ENCODE results near the gene PPP1R9A. TPM values are rescaled to one million over a fixed set of nuclear protein-coding genes. Genes with fewer than 3 reads are reported as not detected.
"Not testable (repeated sequence)": the region's sequence is repeated elsewhere in the genome, so short reads cannot be mapped to it uniquely, and the experiment has no call there.

PPP1R9A gene
- total RNA-seq, 1 donor from 2014 or later, result 30.5 TPM

DNA sequence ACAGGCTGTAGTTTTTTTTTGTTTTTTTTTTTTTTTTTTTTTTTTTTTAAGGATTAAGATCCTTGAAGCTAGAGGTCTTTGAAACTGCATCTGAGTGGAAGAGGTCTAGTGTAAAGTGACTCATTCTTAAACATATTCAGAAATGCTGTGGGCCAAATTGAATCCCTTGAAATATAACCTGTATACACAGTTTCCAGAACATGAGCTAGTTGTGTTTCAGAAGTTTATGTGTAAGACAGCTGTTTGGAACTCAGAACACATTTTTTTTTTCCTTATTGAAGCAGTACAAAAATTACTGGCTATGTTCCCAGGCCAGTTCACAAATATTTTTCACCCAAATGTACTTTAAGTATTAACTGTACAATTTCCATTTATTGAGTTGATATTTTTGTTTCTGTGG, 67.9 kb downstream of the PPP1R9A start:
- DNase-seq (ENCODE audit: low spot score), result no peak

DNA sequence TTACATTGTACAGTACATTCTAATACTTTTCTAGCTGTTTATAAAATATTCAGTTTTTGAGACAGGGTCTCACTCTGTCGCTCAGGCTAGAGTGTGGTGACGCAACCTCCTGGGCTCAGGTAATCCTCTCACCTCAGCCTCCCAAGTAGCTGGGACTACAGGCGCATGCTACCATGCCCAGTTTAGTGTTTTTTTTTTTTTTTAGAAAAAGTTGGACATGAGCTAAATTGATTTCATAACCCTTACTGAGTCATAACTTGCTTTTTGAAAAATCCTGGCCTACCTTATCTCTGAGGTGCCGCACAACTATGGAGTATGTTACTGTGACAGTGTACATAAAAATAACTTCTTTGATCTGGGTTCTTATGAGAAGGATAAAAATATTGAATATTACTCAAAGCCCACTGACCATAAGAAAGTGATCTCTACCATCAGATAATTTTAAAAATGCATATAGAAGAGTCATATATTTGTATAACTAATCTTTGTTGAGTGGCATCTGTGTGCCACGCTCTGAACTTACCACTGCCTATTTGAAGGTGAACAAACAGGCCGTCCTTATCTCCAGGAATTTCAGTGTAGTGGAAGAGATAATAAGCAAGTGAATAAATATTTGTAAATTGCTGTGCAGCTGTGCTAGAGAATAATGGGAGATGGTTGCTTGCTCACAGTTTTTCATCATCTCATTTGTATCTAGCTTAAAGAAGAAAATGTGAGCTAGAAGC, 73.2 kb downstream of the PPP1R9A start:
- DNase-seq (ENCODE audit: low spot score), result no peak

DNA sequence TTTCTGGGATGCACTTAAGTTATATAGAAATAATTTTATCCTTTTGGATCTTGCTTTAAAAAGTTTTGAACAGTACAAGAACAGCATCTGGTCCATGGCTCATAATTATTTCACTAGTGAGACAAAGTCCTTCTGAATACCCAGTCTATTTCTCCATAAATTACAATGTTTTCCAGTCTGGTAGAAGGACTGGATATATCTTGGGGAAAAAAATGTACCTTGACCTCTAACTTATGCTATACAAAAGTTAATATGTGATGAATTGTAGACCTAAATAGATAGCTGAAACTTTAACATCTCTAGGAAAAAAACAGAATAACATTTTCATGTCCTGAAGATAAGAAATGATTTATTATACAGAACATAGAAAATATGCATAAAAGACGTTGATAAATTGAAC, 88.5 kb downstream of the PPP1R9A start:
- DNase-seq (ENCODE audit: low spot score), result no peak

DNA sequence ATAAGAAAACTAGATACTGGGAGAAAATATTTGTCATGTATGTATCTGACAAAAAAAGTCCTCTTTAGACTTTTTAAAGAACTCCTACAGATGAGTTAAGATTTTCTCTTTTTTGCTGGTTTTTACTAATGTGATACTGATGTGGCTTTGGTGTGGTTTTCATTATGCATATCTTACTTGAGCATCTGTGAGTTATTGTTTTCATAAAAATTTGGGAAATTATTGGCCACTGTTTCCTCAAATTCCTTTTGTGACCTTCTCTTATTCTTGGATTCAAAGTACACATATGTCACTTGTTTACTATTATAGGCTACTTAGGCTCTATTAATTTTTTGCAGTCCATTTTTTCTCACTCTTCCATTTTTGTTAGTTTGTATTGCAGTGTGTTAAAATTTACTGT, 89.0 kb downstream of the PPP1R9A start:
- no peak for DNase-seq (ENCODE audit: low spot score)

DNA sequence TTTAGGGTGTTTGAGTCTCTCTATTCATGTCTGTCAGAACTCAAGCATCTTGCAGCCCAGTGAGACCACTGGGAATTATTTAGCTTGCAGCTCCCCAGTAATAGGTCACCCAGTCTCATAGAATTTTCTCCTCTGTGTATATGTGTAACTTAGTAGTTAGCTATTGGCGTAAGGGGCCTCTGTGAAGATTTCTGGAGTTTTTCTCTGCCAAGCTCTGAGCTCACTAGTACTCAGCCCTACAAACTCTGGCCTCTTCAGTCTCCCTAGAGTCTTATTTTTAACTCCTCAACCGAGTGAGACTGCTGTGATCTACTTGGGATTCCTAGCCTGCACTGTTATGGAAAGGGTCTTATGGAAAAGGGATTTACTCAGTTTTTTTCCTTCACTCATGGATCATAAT, 90.2 kb downstream of the PPP1R9A start:
- DNase-seq (ENCODE audit: low spot score), result no peak

DNA sequence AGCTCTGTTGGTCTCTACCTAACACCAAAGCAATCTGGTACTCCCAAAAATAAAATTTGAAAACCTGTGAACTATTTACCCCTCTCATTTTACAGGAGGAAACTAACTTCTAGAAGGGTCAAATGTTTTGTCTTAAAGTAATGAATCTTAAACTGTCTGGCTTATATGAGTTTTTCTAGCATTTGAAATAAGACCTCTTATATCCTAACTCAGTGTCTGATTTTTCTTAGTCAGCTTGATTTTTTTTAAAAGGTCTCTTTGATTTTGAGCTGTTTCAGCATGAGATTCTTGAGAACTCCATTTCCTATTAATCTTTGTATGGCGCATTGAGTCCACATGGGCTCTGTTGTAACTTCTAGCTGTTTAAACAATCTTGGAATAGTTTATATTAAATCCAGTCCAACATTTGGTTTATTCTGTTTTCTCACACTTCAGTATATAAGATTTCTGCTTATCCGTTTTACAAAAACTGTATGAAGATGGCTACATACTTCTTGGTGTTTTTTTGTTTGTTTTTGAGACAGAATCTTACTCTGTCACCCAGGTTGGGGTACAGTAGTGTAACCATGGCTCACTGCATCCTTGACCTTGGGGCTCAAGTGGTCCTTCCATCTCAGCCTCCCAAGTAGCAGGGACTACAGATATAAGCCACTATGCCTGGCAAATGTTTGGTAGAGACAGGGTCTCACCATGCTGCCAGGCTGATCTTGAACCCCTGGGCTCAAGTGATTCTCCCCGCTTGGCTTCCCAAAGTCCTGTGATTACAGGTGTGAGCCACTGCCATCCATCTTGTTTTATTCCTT, 91.1 kb downstream of the PPP1R9A start:
- DNase-seq (ENCODE audit: low spot score), result no peak

DNA sequence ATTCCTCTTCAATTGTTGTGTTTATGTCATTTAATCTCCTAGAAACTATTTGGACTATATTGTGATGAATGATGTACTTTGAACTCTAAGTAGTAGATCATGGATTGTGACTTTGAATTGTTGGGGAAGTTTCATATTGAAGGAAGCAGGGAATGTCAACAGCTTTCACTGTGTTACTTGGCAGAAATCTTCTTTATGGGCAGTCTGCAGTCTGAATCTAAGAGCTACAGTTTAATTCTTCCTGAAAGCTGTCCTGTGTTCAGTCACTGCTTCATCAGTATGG, 91.6 kb downstream of the PPP1R9A start:
- no peak for DNase-seq (ENCODE audit: low spot score)

GRCh38 chr7:94999601-95000000, 92.2 kb downstream of the PPP1R9A start:
- not testable (repeated sequence) for DNase-seq (ENCODE audit: low spot score)

DNA sequence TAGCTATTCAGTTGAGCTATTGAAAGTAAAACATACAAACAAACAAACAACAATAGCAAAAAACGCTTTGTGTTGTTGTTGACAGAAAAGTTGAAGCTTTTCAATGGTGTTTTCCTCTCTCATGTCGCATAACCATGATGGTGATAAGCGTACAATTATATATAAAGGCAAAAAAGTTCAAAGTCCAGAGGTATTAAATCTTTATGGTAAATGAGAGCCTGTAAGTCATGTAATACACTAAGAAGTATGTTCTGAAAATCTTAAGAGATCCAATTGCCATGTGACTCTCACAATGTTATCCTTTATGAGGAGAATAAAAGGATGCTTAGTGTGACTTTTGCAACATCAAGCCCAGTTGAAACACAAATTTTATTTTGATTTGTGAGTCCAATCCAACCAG, 93.9 kb downstream of the PPP1R9A start:
- DNase-seq (ENCODE audit: low spot score), result no peak

DNA sequence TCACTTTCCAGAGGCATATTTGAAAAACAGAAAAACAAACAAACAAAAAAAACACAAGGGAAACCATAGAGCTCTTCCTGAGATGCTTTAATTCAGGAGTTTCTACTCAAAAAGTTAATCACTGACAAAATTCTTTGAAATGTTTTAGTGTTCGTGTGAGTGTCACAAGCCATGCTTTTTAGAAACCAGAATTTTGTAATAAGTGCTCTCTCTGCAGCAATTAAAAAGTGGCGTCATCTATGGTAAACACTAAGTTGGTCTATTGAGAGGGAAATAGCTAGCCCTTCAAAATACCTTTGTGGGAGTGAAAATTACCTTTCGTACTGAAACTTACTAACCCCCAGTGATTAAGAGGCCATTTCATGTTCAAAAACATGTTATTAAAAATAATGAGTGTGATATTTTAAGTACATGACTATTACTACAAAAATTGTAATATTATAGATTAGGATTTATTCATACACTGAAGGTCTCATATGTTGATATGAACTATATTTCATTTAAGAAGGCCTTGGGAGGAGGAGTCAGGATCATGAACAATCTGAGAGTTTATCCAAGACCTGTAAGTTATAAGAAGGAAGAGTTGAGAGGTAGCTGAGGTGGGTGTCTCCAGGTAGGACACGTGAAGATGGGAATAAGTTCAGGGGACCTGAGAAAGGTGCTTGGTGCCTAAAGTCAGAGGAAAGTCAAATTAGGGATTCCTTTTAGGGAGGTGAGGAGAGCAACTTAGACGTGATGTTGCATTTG, 94.6 kb downstream of the PPP1R9A start:
- no peak for DNase-seq (ENCODE audit: low spot score)

- no peak for DNase-seq (ENCODE audit: low spot score)
These were observed 95.4 kb downstream of the PPP1R9A start for GRCh38 chr7:95002775-95003174.

DNA sequence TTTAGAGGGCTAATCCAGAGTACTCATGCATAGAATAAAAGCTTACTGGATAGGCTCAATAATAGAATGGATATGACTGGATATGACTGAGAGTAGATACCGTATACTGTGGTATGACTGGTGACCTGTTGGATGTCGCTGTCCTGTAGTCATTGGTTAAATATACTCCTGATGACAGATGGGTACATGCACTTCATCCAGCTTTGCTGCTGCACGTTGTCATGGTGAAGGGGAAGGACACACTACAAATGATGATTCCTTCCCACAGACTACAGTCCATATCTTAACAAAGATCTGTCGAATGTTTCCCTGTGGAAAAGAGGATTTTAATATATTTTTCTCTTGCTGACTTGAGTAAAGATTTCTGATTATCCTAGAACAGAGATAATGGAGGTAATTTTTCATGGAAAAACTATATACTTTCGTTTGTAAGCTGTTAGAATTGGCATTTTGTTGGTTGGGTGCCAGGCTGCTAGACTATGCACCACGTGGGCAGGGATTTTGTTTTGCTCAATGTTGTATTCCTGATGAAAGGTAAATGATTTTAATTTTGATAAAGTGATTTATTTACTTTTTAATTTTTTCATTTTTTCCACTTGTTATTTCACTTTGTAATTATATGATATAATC, 97.3 kb downstream of the PPP1R9A start:
- no peak for DNase-seq (ENCODE audit: low spot score)

DNA sequence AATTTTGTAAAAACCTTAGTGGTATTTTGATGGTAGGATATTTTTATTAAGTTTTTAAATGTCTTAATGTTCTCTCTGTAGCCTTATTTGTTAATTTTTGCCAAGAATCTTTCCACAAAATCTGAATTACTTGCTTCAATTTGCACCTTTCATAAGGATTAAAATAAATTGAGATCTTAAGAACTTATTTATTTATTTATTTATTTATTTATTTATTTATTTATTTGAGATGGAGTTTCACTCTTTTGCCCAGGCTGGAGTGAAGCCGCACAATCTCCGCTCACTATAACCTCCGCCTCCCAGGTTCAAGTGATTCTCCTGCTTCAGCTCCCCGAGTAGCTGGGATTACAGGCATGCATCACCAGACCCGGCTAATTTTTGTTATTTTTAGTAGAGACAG, 98.6 kb downstream of the PPP1R9A start:
- no peak for DNase-seq (ENCODE audit: low spot score)

GRCh38 chr7:95008773-95009172, 101.4 kb downstream of the PPP1R9A start:
- DNase-seq (ENCODE audit: low spot score), result not testable (repeated sequence)

GRCh38 chr7:95011146-95011928, 103.9 kb downstream of the PPP1R9A start:
- no peak for DNase-seq (ENCODE audit: low spot score)

- DNase-seq (ENCODE audit: low spot score), result no peak
These were observed 104.6 kb downstream of the PPP1R9A start for GRCh38 chr7:95011995-95012394.

GRCh38 chr7:95018021-95018420, 110.6 kb downstream of the PPP1R9A start:
- no peak for DNase-seq (ENCODE audit: low spot score)

DNA sequence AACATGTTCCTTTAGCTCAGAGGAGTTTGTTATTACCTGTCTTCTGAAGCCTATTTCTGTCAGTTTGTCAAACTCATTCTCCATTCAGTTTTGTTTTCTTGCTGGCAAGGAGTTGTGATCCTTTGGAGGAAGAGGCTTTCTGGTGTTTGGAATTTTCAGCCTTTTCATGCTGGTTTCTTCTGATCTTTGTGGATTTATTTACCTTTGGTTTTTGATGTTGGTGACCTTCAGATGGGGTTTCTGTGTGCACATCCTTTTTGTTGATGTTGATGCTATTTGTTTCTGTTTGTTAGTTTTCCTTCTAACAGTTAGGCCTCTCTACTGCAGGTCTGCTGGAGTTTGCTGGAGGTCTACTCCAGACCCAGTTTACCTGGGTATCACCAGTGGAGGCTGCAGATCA, 118.6 kb downstream of the PPP1R9A start:
- no peak for DNase-seq (ENCODE audit: low spot score)

DNA sequence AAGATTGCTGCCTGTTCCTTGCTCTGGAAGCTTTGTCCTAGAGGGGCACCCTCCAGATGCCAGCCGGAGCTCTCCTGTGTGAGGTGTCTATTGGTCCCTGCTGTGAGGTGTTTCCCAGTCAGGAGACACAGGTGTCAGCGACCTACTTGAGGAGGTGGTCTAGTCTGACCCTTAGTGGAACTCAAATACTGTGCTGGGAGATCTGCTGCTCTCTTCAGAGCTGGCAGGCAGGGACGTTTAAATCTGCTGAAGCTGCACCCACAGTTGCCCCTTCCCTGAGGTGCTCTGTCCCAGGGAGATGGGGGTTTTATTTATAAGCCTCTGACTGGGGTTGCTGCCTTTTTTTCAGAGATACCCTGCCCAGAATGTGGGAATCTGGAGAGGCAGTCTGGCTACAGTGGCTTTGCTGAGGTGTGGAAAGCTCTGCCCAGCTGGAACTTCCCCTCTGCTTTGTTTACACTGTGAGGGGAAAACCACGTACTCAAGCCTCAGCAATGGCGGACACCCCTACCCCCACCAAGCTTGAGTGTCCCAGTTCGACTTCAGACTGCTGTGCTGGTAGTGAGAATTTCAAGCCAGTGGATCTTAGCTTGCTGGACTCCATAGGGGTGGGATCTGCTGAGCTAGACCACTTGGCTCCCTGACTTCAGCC, 119.2 kb downstream of the PPP1R9A start:
- no peak for DNase-seq (ENCODE audit: low spot score)

DNA sequence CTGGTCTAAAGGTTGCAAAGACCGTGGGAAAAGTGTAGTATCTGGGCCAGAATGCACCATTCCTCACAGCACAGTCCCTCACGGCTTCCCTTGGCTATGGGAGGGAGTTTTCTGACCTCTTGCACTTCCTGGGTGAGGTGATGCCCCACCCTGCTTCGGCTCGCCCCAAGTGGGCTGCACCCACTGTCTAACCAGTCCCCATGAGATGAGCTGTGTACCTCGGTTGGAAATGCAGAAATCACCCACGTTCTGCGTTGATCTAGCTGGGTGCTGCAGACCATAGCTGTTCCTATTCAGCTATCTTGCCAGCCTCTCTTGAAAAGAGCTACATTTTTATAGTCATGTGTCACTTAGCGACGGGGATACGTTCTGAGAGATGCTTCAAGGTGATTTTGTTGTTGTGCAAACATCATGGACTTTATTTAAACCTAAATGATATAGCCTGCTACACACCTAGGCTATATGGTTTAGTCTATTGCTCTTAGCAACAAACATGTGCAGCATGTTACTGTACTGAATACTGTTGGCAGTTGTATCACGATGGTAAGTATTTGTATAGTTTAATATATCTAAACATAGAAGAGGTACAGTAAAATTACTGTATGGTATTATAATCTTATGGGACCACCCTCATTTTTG, 120.0 kb downstream of the PPP1R9A start:
- no peak for DNase-seq (ENCODE audit: low spot score)

DNA sequence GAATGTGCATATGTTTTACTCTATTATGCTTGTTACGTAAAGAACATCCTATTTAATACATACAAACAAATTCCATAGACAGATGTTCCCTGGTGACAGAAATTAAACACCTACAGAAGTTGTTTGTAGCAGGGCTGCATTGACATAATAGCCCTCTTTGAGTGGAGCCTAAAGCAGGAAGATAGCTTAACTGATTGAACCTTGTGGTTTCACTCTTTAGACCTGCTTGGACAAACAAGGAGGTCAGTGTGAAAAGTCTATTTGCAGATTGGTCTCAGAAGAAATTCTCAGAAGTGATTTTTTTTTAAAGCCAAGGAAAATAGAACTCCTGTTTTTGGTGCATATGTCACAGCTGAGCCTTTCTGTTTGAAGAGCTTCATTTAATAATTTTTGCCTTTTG, 121.3 kb downstream of the PPP1R9A start:
- no peak for DNase-seq (ENCODE audit: low spot score)

All from mucosa of gallbladder (tissue), 1 donor.